Esophagus (tissue), 2 donors: ENCODE data around the gene C2. TPM values are rescaled to one million over a fixed set of nuclear protein-coding genes. Genes with fewer than 3 reads are reported as not detected.
A peak's percentile ranks its signal among the peaks of the same experiment; 100 is the strongest.

Source experiments
- H3K27ac ChIP-seq, 2 donors: one replicate each; pipeline ENCODE4 v1.5.1; 2013; ENCODE audit warnings: low read depth in 2 of 2, mild to moderate bottlenecking in 2 of 2, inconsistent platforms in 1 of 2, low read length in 1 of 2, moderate library complexity in 1 of 2
- H3K27me3 ChIP-seq, 2 donors: one replicate each; pipeline ENCODE4 v1.6.1; 2013; ENCODE audit warnings: low read length in 2 of 2, control low read depth in 1 of 2, mild to moderate bottlenecking in 1 of 2; ENCODE audit not compliant: insufficient read depth in 2 of 2, control insufficient read depth in 1 of 2
- H3K36me3 ChIP-seq, 2 donors: one replicate each; pipeline ENCODE4 v1.6.1; 2013; ENCODE audit warnings: low read length in 1 of 2; ENCODE audit not compliant: control insufficient read depth in 2 of 2, insufficient read depth in 2 of 2
- H3K4me1 ChIP-seq, 2 donors: one replicate each; pipeline ENCODE4 v1.6.1; 2013; ENCODE audit warnings: low read length in 1 of 2; ENCODE audit not compliant: control insufficient read depth in 2 of 2, insufficient read depth in 2 of 2
- H3K4me3 ChIP-seq, 2 donors: one replicate each; pipeline ENCODE4 v1.5.1; 2013; ENCODE audit warnings: low read length in 2 of 2, mild to moderate bottlenecking in 2 of 2, low read depth in 1 of 2, moderate library complexity in 1 of 2
- H3K9me3 ChIP-seq, 2 donors: one replicate each; pipeline ENCODE4 v1.6.1; 2013; ENCODE audit warnings: mild to moderate bottlenecking in 2 of 2, low read depth in 1 of 2, low read length in 1 of 2, moderate library complexity in 1 of 2; ENCODE audit not compliant: control insufficient read depth in 2 of 2, insufficient read depth in 1 of 2
- WGBS, 2 donors: extraction: QIAGEN DNeasy Blood & Tissue Kit; methylation state at CpG; one replicate each; pipeline ENCODE4 v1.1.7; 2013; 5-methylcytosine and 5-hydroxymethylcytosine counted together
- polyA plus RNA-seq, 2 donors: library from polyadenylated mRNA; stranded (reverse); fragments of 200-250 nt; gene quantifications; one replicate each; pipeline ENCODE4 v1.2.3, GENCODE V29; 2013
- donor health status: healthy with polysubstance abuse.
- donor health status: Bipolar disorder and iron deficiency.

Gene C2
- polyA plus RNA-seq, 2 donors, result 1.2 to 1.3 TPM

DNA sequence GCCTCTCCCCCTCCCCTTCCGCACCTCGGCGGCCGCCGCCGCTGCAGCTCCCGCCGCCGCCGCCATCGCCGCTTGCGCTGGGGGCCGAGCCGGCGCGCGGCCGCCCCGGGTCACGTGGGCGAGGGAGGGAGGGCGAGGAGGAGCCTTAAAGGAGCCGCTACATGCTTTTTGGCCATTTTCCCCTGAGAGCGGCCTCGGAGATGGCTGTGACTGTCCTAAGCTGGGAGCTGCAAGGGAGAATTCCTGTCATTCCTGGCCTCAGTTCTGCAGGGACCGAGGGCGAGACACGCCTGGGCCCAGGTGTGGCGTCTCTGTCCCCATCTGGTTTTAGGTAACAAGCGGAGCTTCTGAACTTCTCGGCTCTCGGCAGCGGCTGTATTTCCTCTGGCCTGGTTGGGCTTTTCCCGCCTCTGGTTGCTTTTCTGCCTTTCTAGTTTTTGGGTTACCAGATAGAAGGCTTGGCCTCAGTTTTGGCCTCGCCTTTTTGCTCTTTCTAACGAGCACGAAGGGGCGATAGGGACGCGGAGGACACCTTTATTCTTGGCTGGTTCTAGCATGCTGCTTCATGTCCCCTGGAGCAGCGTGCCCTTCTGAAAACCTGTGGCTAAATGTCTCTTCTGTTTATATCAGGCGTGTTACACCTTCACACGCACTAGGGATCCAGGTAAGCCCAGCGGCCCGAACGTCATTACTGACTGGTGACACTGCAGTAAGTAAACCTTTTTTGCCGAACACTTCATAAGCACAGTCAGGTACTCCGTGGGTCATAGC is 29.7 kb upstream of the C2 start, which contains the start of gene EHMT2:
EHMT2 (minus strand) TSS at position 87 of the 771 bp plus-strand sequence; CDS start at position 66, 21 bp downstream.
- WGBS, 2 donors, result 0% methylated on average over 40 to 49 of the region's 49 CpGs

DNA sequence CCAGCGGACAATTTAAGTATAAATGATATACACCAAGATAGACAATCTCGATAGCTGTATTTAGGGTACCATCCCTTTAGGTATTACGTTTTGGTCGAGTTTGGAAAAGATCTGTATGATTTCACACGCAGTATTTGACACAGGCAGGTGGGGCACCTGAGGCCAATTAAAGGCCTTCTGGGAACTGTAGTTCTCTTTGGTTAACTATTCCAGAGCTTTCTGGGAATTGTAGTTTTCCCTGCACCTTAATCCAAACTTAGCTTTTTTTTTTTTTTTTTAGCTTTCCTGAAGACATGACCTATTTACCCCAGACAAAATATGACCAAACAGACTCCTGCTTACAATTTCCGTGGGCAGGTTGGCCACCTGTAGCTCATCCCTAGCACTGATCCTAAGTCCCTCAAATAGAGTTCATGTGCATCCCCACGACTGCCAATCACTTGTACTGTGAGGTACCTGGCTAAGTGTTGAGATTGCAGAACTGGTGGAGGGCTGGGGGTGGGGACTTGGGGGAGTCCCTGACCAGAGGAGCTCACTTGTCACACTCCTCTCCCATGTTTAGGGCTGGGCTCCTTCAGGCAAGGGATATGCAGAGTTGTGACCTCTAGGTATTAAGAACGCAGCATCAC is 29.0 kb upstream of the C2 start:
- no peaks in the 10 kb centered on the region for H3K9me3 ChIP-seq
- no peaks in the 10 kb centered on the region for H3K27me3 ChIP-seq
- peaks cover 0 to 3% of the 10 kb centered on the region in 2 donors for H3K36me3 ChIP-seq
- H3K27ac ChIP-seq, result peak overlapping the region; percentile 83 to 93
- peak overlapping the region; percentile 74 to 84 for H3K4me3 ChIP-seq
- peaks cover 3 to 8% of the 10 kb centered on the region in 2 donors for H3K4me1 ChIP-seq
- 14 to 15% methylated on average over 8 of the region's 8 CpGs for WGBS, 2 donors

More for the DNA sequence above, 29.7 kb upstream of the C2 start, which contains the start of gene EHMT2:
- H3K4me1 ChIP-seq, result peaks cover 3 to 8% of the 10 kb centered on the region in 2 donors
- H3K36me3 ChIP-seq, result peaks cover 0 to 3% of the 10 kb centered on the region in 2 donors
- peak within 1 kb of the TSS; percentile 74 to 84 for H3K4me3 ChIP-seq
- H3K9me3 ChIP-seq, result no peaks in the 10 kb centered on the region
- H3K27ac ChIP-seq, result peak within 1 kb of the TSS; percentile 83 to 93
- H3K27me3 ChIP-seq, result no peaks in the 10 kb centered on the region

DNA sequence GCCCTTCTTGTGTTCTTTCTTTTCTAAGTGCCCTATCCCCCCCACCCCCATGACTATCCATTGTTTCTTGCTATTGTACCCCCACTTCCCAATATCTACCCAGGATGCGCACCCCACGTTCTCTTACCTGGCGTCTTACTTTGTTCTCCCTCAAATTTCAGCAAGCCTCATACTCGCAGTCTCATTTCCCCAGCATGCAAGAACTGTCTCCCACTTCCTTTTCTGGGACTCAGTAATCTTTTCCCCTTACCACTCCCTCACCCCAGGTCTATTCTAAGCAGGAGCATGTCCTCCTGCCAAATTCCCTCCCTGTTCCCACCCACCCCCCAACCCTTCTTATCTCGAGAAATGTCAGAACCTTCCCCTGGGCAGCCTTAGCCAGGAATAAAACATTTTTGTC is 28.3 kb upstream of the C2 start:
- Histone ChIP-seq H3K4me1 (peaks cover 3 to 8% of the 10 kb centered on the region in 2 donors), H3K9me3 (no peaks in the 10 kb centered on the region), H3K36me3 (peaks cover 0 to 3% of the 10 kb centered on the region in 2 donors), H3K27ac (no peak overlapping the region), H3K4me3 (no peak overlapping the region), H3K27me3 (no peaks in the 10 kb centered on the region)
- 59 to 68% methylated on average over 5 of the region's 5 CpGs for WGBS, 2 donors

DNA sequence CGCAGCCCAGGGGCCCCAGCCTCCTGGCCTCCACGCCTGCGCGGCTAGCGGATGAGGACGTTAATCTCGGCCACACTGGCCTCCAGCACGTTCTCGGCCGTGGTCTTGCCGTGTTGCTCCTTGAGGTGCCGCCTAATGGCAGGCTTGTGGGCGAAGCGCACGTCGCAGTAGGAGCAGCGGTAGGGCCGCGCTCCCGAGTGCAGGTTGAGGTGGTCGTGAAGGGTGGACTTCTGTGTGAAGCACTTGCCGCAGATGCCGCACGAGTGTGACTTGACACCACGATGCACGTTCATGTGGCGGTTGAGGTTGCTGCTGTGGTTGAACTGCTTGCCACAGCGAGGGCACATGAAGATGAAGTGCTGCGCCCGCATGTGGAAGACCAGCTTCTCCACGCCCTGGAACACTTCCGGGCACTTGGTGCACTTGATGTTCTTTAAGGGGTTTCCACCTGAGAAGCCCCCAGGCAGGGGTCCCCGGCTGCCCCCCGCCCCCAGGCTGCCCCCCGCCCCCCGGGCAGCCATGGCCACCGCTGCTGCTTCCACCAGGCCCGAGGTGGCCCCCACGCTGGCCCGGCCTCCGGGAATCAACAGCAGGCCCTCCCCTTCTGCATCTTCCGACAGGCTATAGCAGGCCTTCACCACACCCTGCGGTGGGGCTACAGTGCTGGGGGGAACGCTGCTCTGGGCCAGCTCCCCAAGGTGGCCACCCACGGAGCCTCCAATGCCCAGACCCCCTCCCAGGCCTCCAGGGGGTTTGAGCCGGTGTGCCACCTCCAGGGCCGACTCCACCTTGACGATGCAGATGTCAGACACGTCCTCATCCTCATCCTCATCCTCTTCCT is 27.4 kb upstream of the C2 start:
- Histone ChIP-seq H3K27ac (peak overlapping the region in 1 of 2 donors; percentile 40), H3K4me1 (peaks cover 3 to 8% of the 10 kb centered on the region in 2 donors), H3K27me3 (no peaks in the 10 kb centered on the region), H3K36me3 (peaks cover 0 to 3% of the 10 kb centered on the region in 2 donors), H3K9me3 (no peaks in the 10 kb centered on the region), H3K4me3 (no peak overlapping the region)
- WGBS, 2 donors, result 75 to 80% methylated on average over 41 to 49 of the region's 49 CpGs

DNA sequence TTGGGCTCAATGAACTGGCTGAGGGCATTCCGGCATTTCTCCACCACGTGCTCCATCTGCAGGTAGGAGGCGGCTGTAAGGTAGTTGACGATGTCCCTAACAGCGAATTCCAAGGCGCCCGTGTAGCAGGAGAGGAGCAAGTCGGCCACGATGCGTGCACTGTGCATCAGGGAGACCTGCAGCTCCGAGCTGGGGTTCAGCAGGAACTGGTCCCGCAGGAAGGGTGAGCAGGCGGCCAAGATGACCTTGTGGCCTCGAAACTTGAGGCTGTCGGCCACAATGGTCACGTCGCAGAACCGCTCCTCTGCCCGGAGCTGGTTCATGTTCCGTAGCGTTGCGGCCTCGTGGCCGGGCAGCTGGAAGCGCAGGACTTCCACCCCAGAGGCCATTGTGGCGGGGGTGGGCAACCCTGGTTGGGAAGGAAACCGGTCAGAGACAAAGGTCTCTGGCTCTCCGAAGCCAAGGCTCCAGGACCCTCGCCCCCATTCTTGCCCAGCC is 26.6 kb upstream of the C2 start:
- 27 to 29% methylated on average over 29 of the region's 29 CpGs for WGBS, 2 donors
- H3K4me1 ChIP-seq, result peaks cover 3 to 8% of the 10 kb centered on the region in 2 donors

DNA sequence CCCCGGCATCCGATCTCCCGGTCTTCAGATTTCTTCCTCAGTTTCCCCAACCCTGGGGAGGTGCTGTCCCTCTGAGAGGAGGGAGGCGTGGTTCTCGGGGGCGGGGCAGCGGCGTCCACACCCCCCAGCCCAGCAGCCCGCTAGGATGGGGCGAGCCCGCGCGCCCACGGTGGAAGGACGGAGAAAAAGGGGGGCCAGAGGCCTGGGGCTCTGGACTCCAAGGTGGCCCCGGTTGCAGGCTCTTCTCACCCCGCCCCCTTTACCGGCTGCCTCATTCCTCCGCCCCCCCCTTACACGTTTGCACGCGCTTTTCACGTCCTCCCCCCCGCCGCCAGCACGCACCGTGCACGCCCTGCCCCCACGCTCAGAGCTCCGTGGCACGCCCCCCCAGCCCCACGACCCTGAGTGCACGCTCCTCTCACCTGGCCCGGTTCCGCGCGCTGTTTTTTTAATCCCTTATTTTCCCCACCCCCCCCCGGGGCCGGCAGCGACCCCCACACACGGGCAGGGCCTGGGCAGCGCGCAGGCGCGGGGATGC is 26.0 kb upstream of the C2 start:
- H3K36me3 ChIP-seq, result peaks cover 0 to 3% of the 10 kb centered on the region in 2 donors
- H3K4me3 ChIP-seq, result peak overlapping the region; percentile 58 to 74
- WGBS, 2 donors, result 2% methylated on average over 30 to 45 of the region's 45 CpGs
- H3K27ac ChIP-seq, result peak overlapping the region; percentile 77 to 91
- no peaks in the 10 kb centered on the region for H3K27me3 ChIP-seq
- no peaks in the 10 kb centered on the region for H3K9me3 ChIP-seq
- peaks cover 3 to 8% of the 10 kb centered on the region in 2 donors for H3K4me1 ChIP-seq

More for the DNA sequence above, 26.6 kb upstream of the C2 start:
- H3K9me3 ChIP-seq, result no peaks in the 10 kb centered on the region
- H3K36me3 ChIP-seq, result peaks cover 0 to 3% of the 10 kb centered on the region in 2 donors
- no peaks in the 10 kb centered on the region for H3K27me3 ChIP-seq
- peak overlapping the region; percentile 58 to 74 for H3K4me3 ChIP-seq
- H3K27ac ChIP-seq, result peak overlapping the region; percentile 77 to 91

DNA sequence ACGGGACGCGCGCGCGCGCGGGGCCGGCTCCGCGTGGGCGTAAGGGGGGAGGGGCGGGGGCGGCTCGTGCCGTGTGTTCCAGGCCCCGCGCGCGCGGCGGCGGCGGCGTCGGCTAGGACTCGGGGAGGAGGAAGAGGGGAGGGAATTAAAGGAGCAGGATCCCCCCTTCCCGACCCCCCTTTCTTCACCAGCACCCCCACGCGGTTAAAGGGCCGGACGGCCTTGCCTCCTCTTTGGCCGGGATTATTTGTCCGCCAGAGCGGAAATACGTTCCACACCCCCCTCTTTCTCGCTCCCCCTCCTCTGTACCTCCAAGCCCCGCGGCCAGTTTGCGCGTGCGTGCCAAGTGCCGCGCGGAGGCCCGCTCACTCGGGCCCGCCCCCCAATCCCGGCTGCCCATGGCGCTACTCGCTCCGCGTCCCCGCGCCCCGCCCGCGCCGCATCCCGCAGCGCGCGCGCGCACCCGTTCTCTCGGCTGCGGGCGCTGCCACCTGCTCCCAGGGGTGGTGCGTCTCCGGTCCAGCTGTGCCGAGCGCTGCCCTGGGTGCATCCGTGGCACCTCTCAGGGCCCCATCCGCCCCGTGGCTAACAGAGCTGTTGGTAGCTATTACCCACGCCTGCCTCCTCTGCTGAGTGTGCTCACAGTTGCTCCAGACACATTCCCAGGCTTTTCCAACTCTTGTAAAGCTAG is 25.4 kb upstream of the C2 start, which contains the start of gene ZBTB12:
ZBTB12 (minus strand) TSS at position 134 of the 691 bp plus-strand sequence. CDS start 781 bp downstream, outside the sequence.
- WGBS, 2 donors, result 1% methylated on average over 72 to 77 of the region's 77 CpGs
- no peaks in the 10 kb centered on the region for H3K9me3 ChIP-seq
- no peaks in the 10 kb centered on the region for H3K27me3 ChIP-seq
- peaks cover 0 to 3% of the 10 kb centered on the region in 2 donors for H3K36me3 ChIP-seq
- H3K4me3 ChIP-seq, result peak within 1 kb of the TSS; percentile 58 to 74
- H3K27ac ChIP-seq, result peak within 1 kb of the TSS; percentile 77 to 91
- peaks cover 3 to 8% of the 10 kb centered on the region in 2 donors for H3K4me1 ChIP-seq

DNA sequence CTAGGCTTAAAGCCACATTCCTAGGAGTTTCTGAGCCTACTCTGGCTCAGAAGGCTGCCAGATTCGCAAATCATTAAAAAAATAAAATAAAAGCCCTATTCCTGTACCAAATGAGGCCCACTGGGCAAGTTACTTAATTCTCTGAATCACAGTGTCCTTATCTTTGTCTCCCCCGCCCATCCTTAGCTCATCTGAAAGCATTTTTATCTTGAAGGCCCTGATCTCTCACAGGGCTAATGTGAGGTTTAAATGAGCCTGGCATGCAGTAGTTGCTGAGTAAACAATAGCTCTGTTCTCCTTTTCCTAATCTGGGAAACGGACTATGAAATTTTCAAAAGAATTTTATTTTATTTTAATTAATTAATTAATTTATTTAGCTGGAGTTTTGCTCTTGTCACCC is 23.6 kb upstream of the C2 start:
- 71 to 86% methylated on average over 3 of the region's 3 CpGs for WGBS, 2 donors
- H3K4me3 ChIP-seq, result no peak overlapping the region
- peaks cover 0 to 3% of the 10 kb centered on the region in 2 donors for H3K36me3 ChIP-seq
- no peaks in the 10 kb centered on the region for H3K27me3 ChIP-seq
- H3K4me1 ChIP-seq, result peaks cover 3 to 8% of the 10 kb centered on the region in 2 donors
- no peaks in the 10 kb centered on the region for H3K9me3 ChIP-seq
- no peak overlapping the region for H3K27ac ChIP-seq
